Tibial nerve (tissue), 4 donors: ENCODE data around the gene SERPINE1. TPM values are rescaled to one million over a fixed set of nuclear protein-coding genes. Genes with fewer than 3 reads are reported as not detected.
"Not testable (repeated sequence)": the region's sequence is repeated elsewhere in the genome, so short reads cannot be mapped to it uniquely, and the experiment has no call there.

Experiments
- DNase-seq, 2 donors: peaks; one replicate each; pipeline ENCODE4 v3.0.0-alpha.2; 2019; ENCODE audit warnings: low spot score in 2 of 2
- H3K27ac ChIP-seq, 4 donors: fragments of 200-600 bp; sonication (generic) in 3 of 4; one replicate each; pipeline ENCODE4 v1.5.1; 2017 to 2019; ENCODE audit warnings: mild to moderate bottlenecking in 1 of 4
- H3K27me3 ChIP-seq, 2 donors: fragments of 200-600 bp; sonication (generic) in 1 of 2; one replicate each; pipeline versions ENCODE4 v1.5.1 to v1.6.0; 2017 to 2019
- H3K36me3 ChIP-seq, 3 donors: fragments of 200-600 bp; sonication (generic); one replicate each; pipeline ENCODE4 v1.5.1; 2018 to 2019
- H3K4me1 ChIP-seq, 4 donors: fragments of 200-600 bp; sonication (generic) in 3 of 4; one replicate each; pipeline ENCODE4 v1.5.1; 2017 to 2019
- H3K4me3 ChIP-seq, 4 donors: fragments of 200-600 bp; sonication (generic) in 3 of 4; one replicate each; pipeline ENCODE4 v1.5.1; 2017 to 2019; ENCODE audit warnings: mild to moderate bottlenecking in 1 of 4, moderate library complexity in 1 of 4
- H3K9me3 ChIP-seq, 4 donors: fragments of 200-600 bp; sonication (generic) in 3 of 4; one replicate each; pipeline ENCODE4 v1.5.1; 2017 to 2019
- EP300 ChIP-seq, 2 donors: sonication (generic); formaldehyde crosslinking; IDR thresholded peaks; one replicate each; pipeline ENCODE4 v1.6.1; 2017; ENCODE audit warnings: antibody characterized with exemption in 2 of 2, mild to moderate bottlenecking in 1 of 2
- POLR2A ChIP-seq, 2 donors: fragments of 450-650 bp; IDR thresholded peaks; one replicate each; pipeline ENCODE4 v1.6.1; 2017; ENCODE audit warnings: antibody characterized with exemption in 2 of 2, mild to moderate bottlenecking in 2 of 2, moderate library complexity in 2 of 2
- WGBS, 2 donors: methylation state at CpG; one replicate each; pipeline ENCODE4 v1.1.5; 2018; 5-methylcytosine and 5-hydroxymethylcytosine counted together
- total RNA-seq, 4 donors: library from RNA; depleted of rRNA; stranded (reverse); fragments of >200 nt; gene quantifications; one replicate each; pipeline ENCODE4 v1.1.0, GENCODE V29; 2016
- TF ChIP-seq, protein P1 (sequence below), 5 experiments: fragments of 200-600 bp in 3 of 5; fragments of 450-650 bp in 2 of 5; sonication (generic) in 3 of 5; IDR thresholded peaks; one replicate each; pipeline ENCODE4 v1.5.1; 2016 to 2019; ENCODE audit warnings: antibody characterized with exemption in 5 of 5, mild to moderate bottlenecking in 3 of 5, moderate library complexity in 2 of 5

SERPINE1 gene
- total RNA-seq, 4 donors from 2014 or later: 3.3 to 13.9 (median 8.1) TPM

GRCh38 chr7:101087334-101088068 lies 39.4 kb upstream of the SERPINE1 start:
- peaks cover 0 to 39% (median 10%) of the 10 kb centered on the region in 4 donors for H3K4me1 ChIP-seq
- 95 to 96% methylated on average over 16 to 30 of the region's 45 CpGs for WGBS, 2 donors
- H3K9me3 ChIP-seq: no peaks in the 10 kb centered on the region

DNA sequence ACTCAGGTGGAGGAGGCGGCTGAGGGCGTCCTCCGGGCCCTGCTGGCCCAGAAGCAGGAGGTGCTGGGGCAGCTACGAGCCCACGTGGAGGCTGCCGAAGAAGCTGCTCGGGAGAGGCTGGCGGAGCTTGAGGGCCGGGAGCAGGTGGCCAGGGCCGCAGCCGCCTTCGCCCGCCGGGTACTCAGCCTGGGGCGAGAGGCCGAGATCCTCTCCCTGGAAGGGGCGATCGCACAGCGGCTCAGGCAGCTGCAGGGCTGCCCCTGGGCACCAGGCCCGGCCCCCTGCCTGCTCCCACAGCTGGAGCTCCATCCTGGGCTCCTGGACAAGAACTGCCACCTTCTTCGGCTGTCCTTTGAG lies 38.9 kb upstream of the SERPINE1 start:
- no peak for TF ChIP-seq EP300 (IDR thresholded peaks at IDR 0.05)
- TF ChIP-seq, protein P1, sequence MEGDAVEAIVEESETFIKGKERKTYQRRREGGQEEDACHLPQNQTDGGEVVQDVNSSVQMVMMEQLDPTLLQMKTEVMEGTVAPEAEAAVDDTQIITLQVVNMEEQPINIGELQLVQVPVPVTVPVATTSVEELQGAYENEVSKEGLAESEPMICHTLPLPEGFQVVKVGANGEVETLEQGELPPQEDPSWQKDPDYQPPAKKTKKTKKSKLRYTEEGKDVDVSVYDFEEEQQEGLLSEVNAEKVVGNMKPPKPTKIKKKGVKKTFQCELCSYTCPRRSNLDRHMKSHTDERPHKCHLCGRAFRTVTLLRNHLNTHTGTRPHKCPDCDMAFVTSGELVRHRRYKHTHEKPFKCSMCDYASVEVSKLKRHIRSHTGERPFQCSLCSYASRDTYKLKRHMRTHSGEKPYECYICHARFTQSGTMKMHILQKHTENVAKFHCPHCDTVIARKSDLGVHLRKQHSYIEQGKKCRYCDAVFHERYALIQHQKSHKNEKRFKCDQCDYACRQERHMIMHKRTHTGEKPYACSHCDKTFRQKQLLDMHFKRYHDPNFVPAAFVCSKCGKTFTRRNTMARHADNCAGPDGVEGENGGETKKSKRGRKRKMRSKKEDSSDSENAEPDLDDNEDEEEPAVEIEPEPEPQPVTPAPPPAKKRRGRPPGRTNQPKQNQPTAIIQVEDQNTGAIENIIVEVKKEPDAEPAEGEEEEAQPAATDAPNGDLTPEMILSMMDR (IDR thresholded peaks at IDR 0.05): no peak
- no peak for TF ChIP-seq POLR2A (IDR thresholded peaks at IDR 0.05)
- peaks cover 0 to 39% (median 10%) of the 10 kb centered on the region in 4 donors for H3K4me1 ChIP-seq
- DNase-seq: no peak
- no peaks in the 10 kb centered on the region for H3K27me3 ChIP-seq
- 93 to 94% methylated on average over 12 to 21 of the region's 21 CpGs for WGBS, 2 donors
- H3K27ac ChIP-seq: no peak overlapping the region
- peaks cover 0 to 57% (median 22%) of the 10 kb centered on the region in 3 donors for H3K36me3 ChIP-seq
- no peaks in the 10 kb centered on the region for H3K9me3 ChIP-seq
- H3K4me3 ChIP-seq: no peak overlapping the region

More at GRCh38 chr7:101087334-101088068, 39.4 kb upstream of the SERPINE1 start:
- H3K4me3 ChIP-seq: no peak overlapping the region
- TF ChIP-seq EP300 (IDR thresholded peaks at IDR 0.05) (no peak), POLR2A (IDR thresholded peaks at IDR 0.05) (no peak)
- TF ChIP-seq, protein P1 (IDR thresholded peaks at IDR 0.05): no peak
- H3K27ac ChIP-seq: no peak overlapping the region
- DNase-seq: no peak
- H3K27me3 ChIP-seq: no peaks in the 10 kb centered on the region
- H3K36me3 ChIP-seq: peaks cover 0 to 57% (median 22%) of the 10 kb centered on the region in 3 donors

DNA sequence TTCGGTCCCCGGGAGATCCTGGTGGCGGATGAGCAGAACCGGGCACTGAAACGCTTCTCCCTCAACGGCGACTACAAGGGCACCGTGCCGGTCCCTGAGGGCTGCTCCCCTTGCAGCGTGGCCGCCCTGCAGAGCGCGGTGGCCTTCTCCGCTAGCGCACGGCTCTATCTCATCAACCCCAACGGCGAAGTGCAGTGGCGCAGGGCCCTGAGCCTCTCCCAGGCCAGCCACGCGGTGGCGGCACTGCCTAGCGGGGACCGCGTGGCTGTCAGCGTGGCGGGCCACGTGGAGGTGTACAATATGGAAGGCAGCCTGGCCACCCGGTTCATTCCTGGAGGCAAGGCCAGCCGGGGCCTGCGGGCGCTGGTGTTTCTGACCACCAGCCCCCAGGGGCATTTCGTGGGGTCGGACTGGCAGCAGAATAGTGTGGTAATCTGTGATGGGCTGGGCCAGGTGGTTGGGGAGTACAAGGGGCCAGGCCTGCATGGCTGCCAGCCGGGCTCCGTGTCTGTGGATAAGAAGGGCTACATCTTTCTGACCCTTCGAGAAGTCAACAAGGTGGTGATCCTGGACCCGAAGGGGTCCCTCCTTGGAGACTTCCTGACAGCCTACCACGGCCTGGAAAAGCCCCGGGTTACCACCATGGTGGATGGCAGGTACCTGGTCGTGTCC lies 37.9 kb upstream of the SERPINE1 start:
- TF ChIP-seq POLR2A (IDR thresholded peaks at IDR 0.05) (no peak), EP300 (IDR thresholded peaks at IDR 0.05) (no peak)
- TF ChIP-seq, protein P1 (IDR thresholded peaks at IDR 0.05): no peak
- H3K9me3 ChIP-seq: no peaks in the 10 kb centered on the region
- DNase-seq: no peak
- peaks cover 0 to 57% (median 22%) of the 10 kb centered on the region in 3 donors for H3K36me3 ChIP-seq
- H3K27me3 ChIP-seq: no peaks in the 10 kb centered on the region
- H3K4me3 ChIP-seq: no peak overlapping the region
- peaks cover 0 to 46% (median 12%) of the 10 kb centered on the region in 4 donors for H3K4me1 ChIP-seq
- no peak overlapping the region for H3K27ac ChIP-seq
- 94 to 95% methylated on average over 30 to 32 of the region's 41 CpGs for WGBS, 2 donors

DNA sequence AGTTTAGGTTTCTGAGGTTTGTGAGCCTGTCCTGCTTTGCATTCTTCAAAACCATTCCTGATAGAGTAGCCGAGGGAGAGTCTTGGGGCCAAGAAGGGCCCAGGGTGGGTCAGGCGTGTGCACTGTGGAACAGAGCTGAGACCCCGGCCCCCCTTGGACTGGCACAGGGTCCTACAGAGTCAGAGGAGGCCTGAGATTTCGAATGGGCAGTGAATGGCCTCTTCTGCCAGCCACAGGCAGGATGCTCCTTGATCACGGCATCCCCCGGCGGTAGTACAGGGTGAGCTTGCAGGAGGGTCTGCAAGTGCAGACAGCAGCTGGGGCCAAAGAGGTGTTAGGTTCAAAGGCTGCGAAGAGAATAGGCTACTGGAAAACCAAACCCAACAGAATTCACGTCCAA lies 37.0 kb upstream of the SERPINE1 start:
- no peak for TF ChIP-seq EP300 (IDR thresholded peaks at IDR 0.05)
- no peak for TF ChIP-seq POLR2A (IDR thresholded peaks at IDR 0.05)
- TF ChIP-seq, protein P1 (IDR thresholded peaks at IDR 0.05): no peak
- 94% methylated on average over 9 of the region's 9 CpGs for WGBS, 2 donors
- H3K27me3 ChIP-seq: no peaks in the 10 kb centered on the region
- no peak for DNase-seq
- H3K36me3 ChIP-seq: peaks cover 0 to 57% (median 22%) of the 10 kb centered on the region in 3 donors
- H3K9me3 ChIP-seq: no peaks in the 10 kb centered on the region
- H3K4me1 ChIP-seq: peaks cover 0 to 52% (median 13%) of the 10 kb centered on the region in 4 donors
- H3K4me3 ChIP-seq: no peak overlapping the region
- no peak overlapping the region for H3K27ac ChIP-seq

DNA sequence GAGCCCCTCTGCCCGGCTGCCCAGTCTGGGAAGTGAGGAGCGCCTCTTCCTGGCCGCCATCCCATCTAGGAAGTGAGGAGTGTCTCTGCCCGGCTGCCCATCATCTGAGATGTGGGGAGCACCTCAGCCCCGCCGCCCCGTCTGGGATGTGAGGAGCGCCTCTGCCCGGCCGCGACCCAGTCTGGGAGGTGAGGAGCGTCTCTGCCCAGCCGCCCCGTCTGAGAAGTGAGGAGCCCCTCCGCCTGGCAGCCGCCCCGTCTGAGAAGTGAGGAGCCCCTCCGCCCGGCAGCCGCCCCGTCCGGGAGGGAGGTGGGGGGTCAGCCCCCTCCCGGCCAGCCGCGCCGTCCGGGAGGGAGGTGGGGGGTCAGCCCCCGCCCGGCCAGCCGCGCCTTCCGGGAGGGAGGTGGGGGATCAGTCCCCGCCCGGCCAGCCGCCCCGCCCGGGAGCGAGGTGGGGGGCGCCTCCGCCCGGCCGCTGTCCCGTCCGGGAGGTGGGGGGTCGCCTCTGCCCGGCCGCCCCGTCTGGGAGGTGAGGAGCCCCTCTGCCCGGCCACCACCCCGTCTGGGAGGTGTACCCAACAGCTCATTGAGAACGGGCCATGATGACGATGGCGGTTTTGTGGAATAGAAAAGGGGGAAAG lies 34.5 kb upstream of the SERPINE1 start:
- H3K27me3 ChIP-seq, DNase-seq, H3K27ac ChIP-seq, H3K4me3 ChIP-seq, H3K9me3 ChIP-seq: not testable (repeated sequence)
- peaks cover 0 to 50% (median 17%) of the 10 kb centered on the region in 3 donors for H3K36me3 ChIP-seq
- 81 to 84% methylated on average over 34 to 41 of the region's 53 CpGs for WGBS, 2 donors
- peaks cover 0 to 31% (median 4%) of the 10 kb centered on the region in 4 donors for H3K4me1 ChIP-seq
